CMK (cell line): ENCODE data around the gene UBXN1.
"Not testable (repeated sequence)": the region's sequence is repeated elsewhere in the genome, so short reads cannot be mapped to it uniquely, and the experiment has no call there.

Experiments
- DNase-seq: peaks from one replicate; pipeline ENCODE4 v3.0.0-alpha.2; 2010; ENCODE audit warnings: low read depth

UBXN1 gene

DNA sequence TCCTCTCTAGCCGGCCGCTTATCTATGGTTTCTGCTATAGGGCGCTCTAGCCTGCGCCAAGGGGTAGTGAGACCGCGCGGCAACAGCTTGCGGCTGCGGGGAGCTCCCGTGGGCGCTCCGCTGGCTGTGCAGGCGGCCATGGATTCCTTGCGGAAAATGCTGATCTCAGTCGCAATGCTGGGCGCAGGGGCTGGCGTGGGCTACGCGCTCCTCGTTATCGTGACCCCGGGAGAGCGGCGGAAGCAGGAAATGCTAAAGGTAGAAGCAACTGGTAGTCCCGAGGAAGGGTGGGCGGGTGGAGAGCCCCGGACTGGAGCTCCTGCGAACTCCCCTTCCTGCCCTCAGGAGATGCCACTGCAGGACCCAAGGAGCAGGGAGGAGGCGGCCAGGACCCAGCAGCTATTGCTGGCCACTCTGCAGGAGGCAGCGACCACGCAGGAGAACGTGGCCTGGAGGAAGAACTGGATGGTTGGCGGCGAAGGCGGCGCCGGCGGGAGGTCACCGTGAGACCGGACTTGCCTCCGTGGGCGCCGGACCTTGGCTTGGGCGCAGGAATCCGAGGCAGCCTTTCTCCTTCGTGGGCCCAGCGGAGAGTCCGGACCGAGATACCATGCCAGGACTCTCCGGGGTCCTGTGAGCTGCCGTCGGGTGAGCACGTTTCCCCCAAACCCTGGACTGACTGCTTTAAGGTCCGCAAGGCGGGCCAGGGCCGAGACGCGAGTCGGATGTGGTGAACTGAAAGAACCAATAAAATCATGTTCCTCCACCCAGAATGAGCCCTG lies 7.1 kb downstream of the UBXN1 start, which contains the start of the genes LBHD1 and UQCC3:
TSS of gene LBHD1 (minus strand) at position 660 of the 782 bp plus-strand sequence. CDS start 2,236 bp downstream, outside the sequence.
TSS of gene UQCC3 (plus strand) at position 66 of the 782 bp plus-strand sequence. CDS start at position 139, 73 bp downstream.
- peak; percentile 83 for DNase-seq

GRCh38 chr11:62671236-62671607 lies 7.7 kb downstream of the UBXN1 start:
- DNase-seq = no peak

DNA sequence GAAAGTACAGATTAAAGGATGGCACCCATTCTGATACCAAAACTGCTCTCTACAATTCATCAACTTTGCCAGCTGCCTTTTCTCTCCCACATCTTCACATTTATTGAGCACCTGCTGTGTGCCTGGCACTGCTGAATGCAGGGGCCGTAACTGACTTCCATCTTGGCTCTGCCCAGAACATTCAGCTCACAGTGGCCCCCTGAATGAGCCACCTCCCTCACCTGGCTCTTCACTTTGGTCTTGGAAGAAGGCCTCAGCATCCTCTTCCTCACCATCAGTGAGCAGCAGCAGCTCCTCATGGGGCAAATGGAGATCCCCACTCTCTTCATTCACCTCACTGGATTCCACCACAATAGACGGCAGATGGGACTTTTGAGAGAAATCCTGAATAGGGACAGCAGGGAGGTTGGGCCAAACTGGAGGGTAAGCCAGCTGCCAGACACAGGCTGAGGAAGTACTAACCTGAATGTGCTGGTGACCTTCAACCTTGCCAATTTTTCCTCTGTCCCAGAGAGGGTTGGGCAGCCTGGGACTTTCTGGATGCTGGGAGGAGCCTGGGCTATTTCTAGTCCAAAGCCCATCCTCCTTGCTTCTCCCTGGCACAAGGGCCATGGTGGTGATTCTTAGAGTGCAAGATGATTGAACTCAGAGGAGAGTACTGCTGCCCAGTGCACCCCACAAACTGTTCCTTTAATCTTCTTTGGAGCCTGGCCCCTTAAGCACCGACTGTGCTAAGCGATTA lies 9.3 kb downstream of the UBXN1 start:
- DNase-seq = no peak

- no peak for DNase-seq
Measured at GRCh38 chr11:62667460-62667859, 11.4 kb downstream of the UBXN1 start.

- DNase-seq = no peak
Measured at GRCh38 chr11:62666259-62666926, 12.5 kb downstream of the UBXN1 start.

DNA sequence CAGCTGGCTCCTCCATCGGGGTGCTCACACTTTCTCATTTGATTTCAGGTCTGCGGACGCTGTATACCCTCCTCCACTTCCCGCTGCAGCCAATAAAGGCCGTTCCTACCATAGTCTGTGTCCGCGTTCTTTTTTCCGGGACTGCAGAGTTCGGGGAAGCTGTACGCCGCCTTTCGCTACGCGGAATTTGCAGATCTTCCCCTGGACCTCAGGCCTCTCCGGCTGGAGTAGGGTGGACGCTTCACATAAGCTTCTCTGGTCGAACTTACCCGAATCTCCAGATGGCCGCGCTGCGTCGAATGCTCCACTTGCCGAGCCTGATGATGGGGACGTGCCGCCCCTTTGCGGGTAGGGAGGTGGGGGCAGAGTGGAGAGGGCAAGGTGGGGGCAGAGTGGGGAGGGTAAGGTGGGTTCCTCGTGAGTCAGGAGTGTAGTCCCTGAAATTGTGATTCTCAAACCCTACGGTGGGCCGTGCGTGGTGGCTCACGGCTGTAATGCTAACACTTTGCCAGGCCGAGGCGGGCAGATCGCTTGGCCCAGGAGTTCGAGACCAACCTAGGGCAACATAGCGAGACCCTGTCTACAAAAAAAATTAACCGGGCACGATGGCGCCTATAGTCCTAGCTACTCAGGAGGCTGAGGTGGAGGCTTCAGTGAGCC lies 13.1 kb downstream of the UBXN1 start:
- DNase-seq = peak; percentile 52

DNA sequence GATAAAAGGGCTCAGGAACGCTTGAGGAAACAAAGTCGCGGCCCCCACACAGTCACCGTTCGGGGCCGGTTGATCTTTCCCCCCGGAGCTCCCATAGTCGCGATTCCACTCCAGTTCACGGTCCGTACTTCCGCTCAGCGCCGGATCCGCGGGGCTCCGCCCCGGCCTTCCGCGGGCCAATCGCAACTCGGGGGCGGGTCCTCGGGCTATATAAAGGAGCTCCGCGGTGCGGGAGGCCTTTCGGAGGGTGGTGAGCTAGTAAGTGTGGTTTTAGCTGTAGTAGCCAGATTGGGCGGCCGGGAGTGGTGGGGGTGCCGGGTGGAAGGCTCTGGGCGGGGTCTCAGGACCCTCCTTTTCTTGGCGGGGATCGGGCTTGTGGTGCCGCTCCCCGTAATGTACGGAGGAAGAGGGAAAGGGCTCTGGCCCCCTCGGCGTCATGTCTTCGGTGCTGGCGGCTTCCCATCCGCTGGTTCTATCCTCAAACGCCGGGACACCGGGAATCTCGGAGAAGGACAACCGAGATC lies 13.7 kb downstream of the UBXN1 start, which contains the start of the genes C11orf98 and CSKMT:
TSS of gene C11orf98 (minus strand) at position 136 of the 524 bp plus-strand sequence. CDS start at position 95, 41 bp downstream.
TSS of gene CSKMT (plus strand) at position 238 of the 524 bp plus-strand sequence. CDS start 568 bp downstream, outside the sequence.
- peak; percentile 87 for DNase-seq

DNA sequence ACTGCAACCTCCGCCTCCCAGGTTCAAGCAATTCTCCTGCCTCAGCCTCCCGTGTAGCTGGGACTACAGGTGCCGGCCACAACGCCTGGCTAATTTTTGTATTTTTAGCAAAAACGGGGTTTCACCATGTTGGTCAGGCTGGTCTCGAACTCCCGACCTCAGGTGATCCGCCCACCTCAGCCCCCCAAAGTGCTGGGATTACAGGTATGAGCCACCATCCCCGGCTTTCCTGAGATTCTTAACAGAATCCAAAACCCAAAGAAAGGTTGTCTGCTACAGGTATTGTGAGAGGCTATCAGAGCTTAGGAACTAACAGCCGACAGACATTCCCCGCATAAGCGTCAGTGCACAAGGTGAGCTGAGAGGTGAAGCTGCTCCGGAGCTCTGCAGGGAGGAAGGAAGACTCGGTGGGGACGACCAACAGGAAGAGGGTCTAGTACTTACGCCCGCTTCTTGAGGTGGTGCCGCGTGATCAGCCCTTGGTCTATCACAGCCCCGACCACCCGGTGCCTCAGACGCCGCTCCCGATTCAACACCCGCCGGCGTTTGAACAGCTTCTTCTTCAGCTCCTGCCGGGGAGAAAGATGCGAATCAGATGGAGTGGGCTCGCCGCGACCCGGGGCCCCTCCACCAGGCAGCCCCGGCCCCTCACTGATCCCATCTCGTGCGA lies 14.3 kb downstream of the UBXN1 start:
- DNase-seq = peak; percentile 47

DNA sequence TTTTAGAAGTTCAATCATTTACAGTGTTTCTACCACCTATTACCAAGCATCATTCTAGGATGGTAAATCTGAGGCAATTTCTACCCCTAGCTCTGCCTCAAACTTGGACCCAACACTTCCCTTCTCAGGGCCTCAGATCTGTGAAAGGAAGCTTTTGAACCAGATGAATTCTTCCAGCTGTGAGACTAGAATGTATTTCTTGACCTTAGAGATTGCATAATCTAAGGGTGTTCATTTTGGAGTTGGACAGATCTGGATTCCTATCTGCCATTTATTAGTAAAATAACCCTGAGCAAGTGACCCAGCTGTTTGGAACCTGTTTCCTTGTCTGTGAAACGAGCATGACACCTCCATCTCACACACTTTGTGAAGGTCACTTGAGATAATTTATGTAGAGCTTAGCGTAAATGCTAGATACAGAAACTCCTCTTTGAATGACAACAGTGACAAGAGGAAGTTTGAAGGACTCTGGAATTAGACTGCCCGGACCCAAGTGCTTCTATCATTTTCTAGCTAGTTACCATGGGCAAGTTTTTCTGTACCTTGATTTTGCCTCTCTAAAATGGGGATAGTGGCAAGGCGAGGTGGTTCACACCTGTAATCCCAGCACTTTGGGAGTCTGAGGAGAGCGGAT lies 22.0 kb downstream of the UBXN1 start:
- no peak for DNase-seq

- no peak for DNase-seq
Measured at GRCh38 chr11:62654297-62654696, 24.6 kb downstream of the UBXN1 start.

- no peak for DNase-seq
Measured at GRCh38 chr11:62652161-62653006, 26.5 kb downstream of the UBXN1 start.

GRCh38 chr11:62650283-62650682 lies 28.6 kb downstream of the UBXN1 start:
- not testable (repeated sequence) for DNase-seq

GRCh38 chr11:62649486-62649885 lies 29.4 kb downstream of the UBXN1 start:
- no peak for DNase-seq

GRCh38 chr11:62648967-62649364 lies 29.9 kb downstream of the UBXN1 start:
- no peak for DNase-seq

DNA sequence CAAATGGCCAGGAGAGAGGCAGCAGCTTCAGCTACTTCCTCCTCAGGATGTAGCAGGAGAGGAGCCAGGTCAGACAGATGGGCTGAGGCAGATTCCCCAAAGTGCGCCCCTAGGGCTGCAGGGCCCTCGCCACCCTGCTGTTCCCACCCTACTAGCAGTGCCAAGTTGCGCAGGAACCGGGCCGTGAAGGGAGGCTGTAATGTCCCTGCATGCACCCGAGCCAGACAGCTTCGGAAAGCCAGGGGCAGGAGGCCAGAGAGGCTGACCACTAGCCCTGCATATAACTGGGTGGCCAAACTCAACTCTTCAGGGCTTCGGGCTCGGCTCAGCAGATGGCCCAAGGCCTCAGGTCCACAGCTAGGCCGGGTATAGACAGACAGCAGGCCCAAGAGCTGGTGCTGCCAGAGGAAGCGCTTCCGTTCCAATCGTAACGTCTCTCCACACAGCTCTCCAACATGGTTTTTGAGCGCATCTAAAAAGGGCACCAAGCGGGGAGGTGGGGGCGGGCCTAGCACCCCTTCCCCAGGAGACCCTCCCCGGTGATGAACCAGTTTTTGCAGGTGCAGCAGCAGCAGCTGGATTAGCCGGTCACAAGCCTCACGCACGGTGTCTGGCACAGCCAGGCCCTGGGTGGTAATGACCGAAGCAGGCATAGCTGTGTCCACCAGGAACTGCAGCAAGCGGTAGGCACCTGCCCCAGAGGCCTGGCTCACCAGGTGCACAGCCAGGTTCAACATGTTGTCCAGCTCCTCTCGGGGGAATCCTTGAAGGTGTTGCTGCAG lies 30.5 kb downstream of the UBXN1 start:
- no peak for DNase-seq

- no peak for DNase-seq
Measured at GRCh38 chr11:62647609-62648005, 31.3 kb downstream of the UBXN1 start.

- no peak for DNase-seq
Measured at GRCh38 chr11:62646825-62647608, 31.9 kb downstream of the UBXN1 start.
